ENCODE data around the gene ALDH1B1. TPM values are rescaled to one million over a fixed set of nuclear protein-coding genes. Genes with fewer than 3 reads are reported as not detected.

The ALDH1B1 gene
- total RNA-seq, 2 donors from 2014 or later, result 47.7 to 59.9 TPM

DNA sequence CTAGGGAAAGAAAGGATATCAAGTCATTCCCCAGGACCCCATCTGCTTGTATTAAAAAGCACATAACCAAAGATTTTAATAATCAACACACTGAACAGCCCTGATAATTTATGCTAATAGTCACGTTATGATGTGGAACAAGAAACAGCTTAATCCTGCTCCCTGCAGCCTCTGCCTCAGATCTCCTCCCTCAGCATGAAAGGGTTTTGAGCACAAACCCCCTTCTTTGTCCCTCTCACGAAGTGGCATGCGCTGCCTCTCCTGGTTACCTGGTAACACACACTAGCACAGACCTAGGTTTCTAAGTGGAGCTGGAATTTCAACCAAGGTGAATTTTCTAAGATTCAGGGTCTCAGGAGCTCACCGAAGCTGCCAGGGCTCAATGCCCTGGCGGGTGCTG is 26.7 kb downstream of the ALDH1B1 start:
- Mint-ChIP-seq H3K4me3 (no peak overlapping the region), H3K27ac (no peak overlapping the region), H3K27me3 (ENCODE audit: insufficient read depth) (peaks cover 50% of the 10 kb centered on the region), H3K4me1 (peaks cover 41% of the 10 kb centered on the region), H3K9me3 (no peaks in the 10 kb centered on the region), H3K36me3 (ENCODE audit: low read depth) (no peaks in the 10 kb centered on the region)
- H3K27ac ChIP-seq (ENCODE audit: low read depth, low read length), result no peak overlapping the region
- H3K27me3 ChIP-seq (ENCODE audit: control insufficient read depth, insufficient read depth, low read length, poor library complexity, severe bottlenecking), result peaks cover 29% of the 10 kb centered on the region
- H3K4me1 ChIP-seq (ENCODE audit: control insufficient read depth, insufficient read depth, low read length), result no peaks in the 10 kb centered on the region
- DNase-seq, result no peak
- H3K9ac ChIP-seq (ENCODE audit: extremely low read depth, low read length, poor library complexity, severe bottlenecking), result no peak overlapping the region
- no peaks in the 10 kb centered on the region for H3K9me3 ChIP-seq (ENCODE audit: control insufficient read depth, low read length)
- 52 to 71% methylated on average over 3 to 5 of the region's 5 CpGs for WGBS, 2 experiments (ENCODE audit: insufficient coverage in 1 of 2, insufficient read length in 1 of 2)
- H3K36me3 ChIP-seq (ENCODE audit: control insufficient read depth, insufficient read depth, low read length), result peaks cover 4% of the 10 kb centered on the region
- H3K4me3 ChIP-seq (ENCODE audit: low read length), result no peak overlapping the region
- TF ChIP-seq, protein P1, sequence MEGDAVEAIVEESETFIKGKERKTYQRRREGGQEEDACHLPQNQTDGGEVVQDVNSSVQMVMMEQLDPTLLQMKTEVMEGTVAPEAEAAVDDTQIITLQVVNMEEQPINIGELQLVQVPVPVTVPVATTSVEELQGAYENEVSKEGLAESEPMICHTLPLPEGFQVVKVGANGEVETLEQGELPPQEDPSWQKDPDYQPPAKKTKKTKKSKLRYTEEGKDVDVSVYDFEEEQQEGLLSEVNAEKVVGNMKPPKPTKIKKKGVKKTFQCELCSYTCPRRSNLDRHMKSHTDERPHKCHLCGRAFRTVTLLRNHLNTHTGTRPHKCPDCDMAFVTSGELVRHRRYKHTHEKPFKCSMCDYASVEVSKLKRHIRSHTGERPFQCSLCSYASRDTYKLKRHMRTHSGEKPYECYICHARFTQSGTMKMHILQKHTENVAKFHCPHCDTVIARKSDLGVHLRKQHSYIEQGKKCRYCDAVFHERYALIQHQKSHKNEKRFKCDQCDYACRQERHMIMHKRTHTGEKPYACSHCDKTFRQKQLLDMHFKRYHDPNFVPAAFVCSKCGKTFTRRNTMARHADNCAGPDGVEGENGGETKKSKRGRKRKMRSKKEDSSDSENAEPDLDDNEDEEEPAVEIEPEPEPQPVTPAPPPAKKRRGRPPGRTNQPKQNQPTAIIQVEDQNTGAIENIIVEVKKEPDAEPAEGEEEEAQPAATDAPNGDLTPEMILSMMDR (conservative IDR thresholded peaks at IDR 0.05), result no peak

DNA sequence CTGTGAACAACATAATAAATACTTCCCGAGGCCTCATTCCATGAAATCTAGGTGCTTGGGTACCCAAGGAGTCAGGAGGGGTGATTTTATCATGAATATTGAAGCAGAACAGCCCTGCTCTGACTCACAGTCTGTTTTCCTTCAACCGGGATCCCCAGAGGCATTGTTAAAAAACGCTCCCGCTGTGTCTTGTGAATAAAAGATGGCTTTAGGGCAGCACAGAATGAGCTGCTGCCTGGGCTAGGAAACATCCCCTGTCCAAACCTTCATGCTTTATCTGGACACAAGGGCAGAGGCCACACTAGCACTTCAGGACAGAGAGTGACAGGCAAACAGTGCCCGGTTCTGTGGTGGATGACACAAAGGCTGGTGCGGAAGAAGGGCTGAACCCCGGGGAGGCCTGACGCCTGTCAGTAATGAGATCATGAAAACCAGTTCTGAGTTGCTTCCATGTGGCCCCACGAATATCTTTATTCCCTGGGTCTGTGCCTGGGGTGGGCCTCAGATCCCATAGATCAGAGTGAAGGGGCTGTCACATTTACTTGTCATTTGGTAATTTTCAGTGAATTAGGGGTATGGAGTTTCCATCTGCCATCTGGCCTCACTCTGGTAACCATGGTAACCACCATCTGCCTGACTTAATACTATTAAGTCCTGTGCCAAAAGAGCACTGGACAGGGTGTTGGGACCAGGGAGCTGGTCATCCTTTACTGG is 29.2 kb downstream of the ALDH1B1 start:
- DNase-seq, result peak; percentile 82
- TF ChIP-seq, protein P1 (conservative IDR thresholded peaks at IDR 0.05), result no peak
- Histone ChIP-seq H3K36me3 (ENCODE audit: control insufficient read depth, insufficient read depth, low read length) (no peaks in the 10 kb centered on the region), H3K27ac (ENCODE audit: low read depth, low read length) (peak overlapping the region; percentile 95), H3K27me3 (ENCODE audit: control insufficient read depth, insufficient read depth, low read length, poor library complexity, severe bottlenecking) (peaks cover 23% of the 10 kb centered on the region), H3K9me3 (ENCODE audit: control insufficient read depth, low read length) (no peaks in the 10 kb centered on the region), H3K9ac (ENCODE audit: extremely low read depth, low read length, poor library complexity, severe bottlenecking) (no peak overlapping the region), H3K4me3 (ENCODE audit: low read length) (no peak overlapping the region), H3K4me1 (ENCODE audit: control insufficient read depth, insufficient read depth, low read length) (peaks cover 1% of the 10 kb centered on the region)
- H3K4me3 Mint-ChIP-seq, result no peak overlapping the region
- H3K27me3 Mint-ChIP-seq (ENCODE audit: insufficient read depth), result peaks cover 43% of the 10 kb centered on the region
- WGBS, 2 experiments (ENCODE audit: insufficient coverage in 1 of 2, insufficient read length in 1 of 2), result 18 to 32% methylated on average over 7 to 9 of the region's 9 CpGs
- no peak overlapping the region for H3K27ac Mint-ChIP-seq
- no peaks in the 10 kb centered on the region for H3K9me3 Mint-ChIP-seq
- peaks cover 35% of the 10 kb centered on the region for H3K4me1 Mint-ChIP-seq
- no peaks in the 10 kb centered on the region for H3K36me3 Mint-ChIP-seq (ENCODE audit: low read depth)

DNA sequence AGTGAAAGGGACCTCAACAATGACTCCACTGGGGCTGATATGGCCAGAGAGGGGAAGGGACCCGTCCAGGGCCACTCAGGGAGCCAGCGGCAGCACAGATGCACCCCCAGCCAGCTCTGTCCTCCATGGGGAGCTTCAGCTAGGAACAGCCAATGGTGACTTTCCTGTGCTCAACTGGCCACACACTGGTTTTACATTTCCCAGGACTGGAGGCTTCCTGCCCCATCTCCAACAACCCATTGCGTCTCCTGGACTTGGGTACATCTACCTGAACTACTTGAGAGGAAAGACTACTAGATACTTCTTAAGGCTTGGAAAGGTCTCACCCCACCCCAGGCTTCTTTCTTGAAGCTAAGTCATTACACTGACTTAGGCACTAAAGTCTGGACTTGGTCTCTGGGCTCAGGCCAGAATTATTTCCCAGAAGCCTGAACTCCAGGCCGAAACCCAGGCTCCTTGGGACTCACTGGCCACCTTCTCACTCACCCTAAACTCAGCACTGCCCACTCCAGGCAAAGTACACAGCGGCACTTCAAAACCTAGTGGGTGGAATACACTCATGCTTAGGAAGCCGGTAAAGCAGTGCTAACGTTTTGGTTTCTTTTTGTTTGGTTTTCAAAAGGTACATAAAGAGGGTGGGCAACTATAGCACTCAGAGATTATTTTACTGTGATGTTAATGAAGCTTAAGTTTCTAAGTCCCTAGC is 30.2 kb downstream of the ALDH1B1 start:
- peaks cover 9% of the 10 kb centered on the region for H3K4me1 ChIP-seq (ENCODE audit: control insufficient read depth, insufficient read depth, low read length)
- H3K9ac ChIP-seq (ENCODE audit: extremely low read depth, low read length, poor library complexity, severe bottlenecking), result peak overlapping the region; percentile 30
- peak; percentile 50 for DNase-seq
- peaks cover 23% of the 10 kb centered on the region for H3K27me3 ChIP-seq (ENCODE audit: control insufficient read depth, insufficient read depth, low read length, poor library complexity, severe bottlenecking)
- TF ChIP-seq, protein P1 (conservative IDR thresholded peaks at IDR 0.05), result no peak
- peak overlapping the region; percentile 78 for H3K4me3 ChIP-seq (ENCODE audit: low read length)
- H3K36me3 ChIP-seq (ENCODE audit: control insufficient read depth, insufficient read depth, low read length), result no peaks in the 10 kb centered on the region
- no peak overlapping the region for H3K27ac Mint-ChIP-seq
- H3K36me3 Mint-ChIP-seq (ENCODE audit: low read depth), result no peaks in the 10 kb centered on the region
- peaks cover 46% of the 10 kb centered on the region for H3K4me1 Mint-ChIP-seq
- H3K9me3 ChIP-seq (ENCODE audit: control insufficient read depth, low read length), result no peaks in the 10 kb centered on the region
- peaks cover 39% of the 10 kb centered on the region for H3K27me3 Mint-ChIP-seq (ENCODE audit: insufficient read depth)
- H3K9me3 Mint-ChIP-seq, result no peaks in the 10 kb centered on the region
- WGBS, 2 experiments (ENCODE audit: insufficient coverage in 1 of 2, insufficient read length in 1 of 2), result 82 to 94% methylated on average over 6 to 7 of the region's 7 CpGs
- peak overlapping the region; percentile 95 for H3K27ac ChIP-seq (ENCODE audit: low read depth, low read length)
- peak overlapping the region; percentile 53 for H3K4me3 Mint-ChIP-seq
